ENCODE results near the gene GRK5.
A peak's percentile ranks its signal among the peaks of the same experiment; 100 is the strongest.

The GRK5 gene

GRCh38 chr10:119190954-119191785, 16.2 kb upstream of the GRK5 start:
- Histone ChIP-seq H4K8ac (ENCODE audit: low read depth, low read length) (no peak overlapping the region), H3K4me3 (ENCODE audit: low read depth, low read length) (no peak overlapping the region), H3K23ac (ENCODE audit: low read length) (no peak overlapping the region), H3K4me2 (ENCODE audit: low read length) (no peak overlapping the region), H3K79me2 (ENCODE audit: control insufficient read depth, insufficient read depth, low read length, poor library complexity) (no peaks in the 10 kb centered on the region), H2AFZ (ENCODE audit: insufficient read depth, low read length, poor library complexity) (no peak overlapping the region), H3K14ac (ENCODE audit: low read length) (no peak overlapping the region), H3K79me1 (ENCODE audit: low read length) (peaks cover 4% of the 10 kb centered on the region), H2AK5ac (ENCODE audit: low read length) (no peak overlapping the region), H3K9ac (ENCODE audit: low read length) (no peak overlapping the region), H3K4ac (ENCODE audit: low read depth, low read length) (no peak overlapping the region), H3K9me3 (ENCODE audit: insufficient read depth, low read depth, low read length) (no peaks in the 10 kb centered on the region), H4K91ac (ENCODE audit: low read depth, low read length) (no peak overlapping the region), H2BK5ac (ENCODE audit: low read depth, low read length, poor library complexity) (no peak overlapping the region), H3K4me1 (ENCODE audit: control insufficient read depth in 1 of 2, insufficient read depth in 2 of 2, low read length in 2 of 2) (peaks cover 7 to 9% of the 10 kb centered on the region in 2 experiments), H3K27me3 (ENCODE audit: insufficient read depth, low read length) (no peaks in the 10 kb centered on the region), H2BK120ac (ENCODE audit: insufficient read depth, low read length, poor library complexity) (no peak overlapping the region), H4K12ac (ENCODE audit: low read depth, low read length) (no peak overlapping the region), H3K18ac (ENCODE audit: low read length) (no peak overlapping the region), H2BK12ac (ENCODE audit: low read length) (no peak overlapping the region), H3K27ac (ENCODE audit: low read depth, low read length) (no peak overlapping the region), H3K36me3 (ENCODE audit: control insufficient read depth in 1 of 2, insufficient read depth in 2 of 2, low read length in 2 of 2) (no peaks in the 10 kb centered on the region)
- no peak for DNase-seq
- no CpG with 5 or more reads among the region's 5 CpGs for WGBS (ENCODE audit: extremely low coverage, insufficient coverage, insufficient read length)

- H2BK120ac ChIP-seq (ENCODE audit: insufficient read depth, low read length, poor library complexity): no peak overlapping the region
- no CpG with 5 or more reads among the region's 4 CpGs for WGBS (ENCODE audit: extremely low coverage, insufficient coverage, insufficient read length)
These were observed 15.5 kb upstream of the GRK5 start for GRCh38 chr10:119191881-119192280.

GRCh38 chr10:119197921-119198320, 9.4 kb upstream of the GRK5 start:
- no peak overlapping the region for H3K18ac ChIP-seq (ENCODE audit: low read length)
- H3K36me3 ChIP-seq (ENCODE audit: control insufficient read depth in 1 of 2, insufficient read depth in 2 of 2, low read length in 2 of 2): no peaks in the 10 kb centered on the region
- H2BK12ac ChIP-seq (ENCODE audit: low read length): no peak overlapping the region
- no peaks in the 10 kb centered on the region for H3K9me3 ChIP-seq (ENCODE audit: insufficient read depth, low read depth, low read length)
- no peak overlapping the region for H4K91ac ChIP-seq (ENCODE audit: low read depth, low read length)
- H3K4me2 ChIP-seq (ENCODE audit: low read length): no peak overlapping the region
- H3K4me1 ChIP-seq (ENCODE audit: control insufficient read depth in 1 of 2, insufficient read depth in 2 of 2, low read length in 2 of 2): no peaks in the 10 kb centered on the region
- no CpG with 5 or more reads among the region's 4 CpGs for WGBS (ENCODE audit: extremely low coverage, insufficient coverage, insufficient read length)
- H2AFZ ChIP-seq (ENCODE audit: insufficient read depth, low read length, poor library complexity): no peak overlapping the region
- no peaks in the 10 kb centered on the region for H3K79me1 ChIP-seq (ENCODE audit: low read length)
- H3K14ac ChIP-seq (ENCODE audit: low read length): no peak overlapping the region
- no peak overlapping the region for H4K8ac ChIP-seq (ENCODE audit: low read depth, low read length)
- DNase-seq: no peak
- H2BK120ac ChIP-seq (ENCODE audit: insufficient read depth, low read length, poor library complexity): no peak overlapping the region
- H2BK5ac ChIP-seq (ENCODE audit: low read depth, low read length, poor library complexity): no peak overlapping the region
- no peak overlapping the region for H2AK5ac ChIP-seq (ENCODE audit: low read length)
- no peak overlapping the region for H3K9ac ChIP-seq (ENCODE audit: low read length)
- no peak overlapping the region for H3K4me3 ChIP-seq (ENCODE audit: low read depth, low read length)
- no peak overlapping the region for H3K4ac ChIP-seq (ENCODE audit: low read depth, low read length)
- H4K12ac ChIP-seq (ENCODE audit: low read depth, low read length): no peak overlapping the region
- no peak overlapping the region for H3K27ac ChIP-seq (ENCODE audit: low read depth, low read length)
- no peaks in the 10 kb centered on the region for H3K27me3 ChIP-seq (ENCODE audit: insufficient read depth, low read length)
- no peak overlapping the region for H3K23ac ChIP-seq (ENCODE audit: low read length)
- H3K79me2 ChIP-seq (ENCODE audit: control insufficient read depth, insufficient read depth, low read length, poor library complexity): no peaks in the 10 kb centered on the region

More at GRCh38 chr10:119191881-119192280, 15.5 kb upstream of the GRK5 start:
- no peak overlapping the region for H4K91ac ChIP-seq (ENCODE audit: low read depth, low read length)
- peaks cover 7 to 9% of the 10 kb centered on the region in 2 experiments for H3K4me1 ChIP-seq (ENCODE audit: control insufficient read depth in 1 of 2, insufficient read depth in 2 of 2, low read length in 2 of 2)
- H4K8ac ChIP-seq (ENCODE audit: low read depth, low read length): no peak overlapping the region
- no peaks in the 10 kb centered on the region for H3K9me3 ChIP-seq (ENCODE audit: insufficient read depth, low read depth, low read length)
- no peak overlapping the region for H2AFZ ChIP-seq (ENCODE audit: insufficient read depth, low read length, poor library complexity)
- no peak overlapping the region for H3K18ac ChIP-seq (ENCODE audit: low read length)
- no peaks in the 10 kb centered on the region for H3K79me2 ChIP-seq (ENCODE audit: control insufficient read depth, insufficient read depth, low read length, poor library complexity)
- H3K4ac ChIP-seq (ENCODE audit: low read depth, low read length): no peak overlapping the region
- H4K12ac ChIP-seq (ENCODE audit: low read depth, low read length): no peak overlapping the region
- no peak overlapping the region for H3K27ac ChIP-seq (ENCODE audit: low read depth, low read length)
- H3K36me3 ChIP-seq (ENCODE audit: control insufficient read depth in 1 of 2, insufficient read depth in 2 of 2, low read length in 2 of 2): no peaks in the 10 kb centered on the region
- H3K14ac ChIP-seq (ENCODE audit: low read length): no peak overlapping the region
- no peak overlapping the region for H3K4me3 ChIP-seq (ENCODE audit: low read depth, low read length)
- H3K79me1 ChIP-seq (ENCODE audit: low read length): peaks cover 4% of the 10 kb centered on the region
- no peaks in the 10 kb centered on the region for H3K27me3 ChIP-seq (ENCODE audit: insufficient read depth, low read length)
- DNase-seq: peak; percentile 93
- H2BK12ac ChIP-seq (ENCODE audit: low read length): no peak overlapping the region
- no peak overlapping the region for H2BK5ac ChIP-seq (ENCODE audit: low read depth, low read length, poor library complexity)
- H2AK5ac ChIP-seq (ENCODE audit: low read length): no peak overlapping the region
- H3K23ac ChIP-seq (ENCODE audit: low read length): no peak overlapping the region
- no peak overlapping the region for H3K4me2 ChIP-seq (ENCODE audit: low read length)
- no peak overlapping the region for H3K9ac ChIP-seq (ENCODE audit: low read length)

- no peak overlapping the region for H4K8ac ChIP-seq (ENCODE audit: low read depth, low read length)
- WGBS (ENCODE audit: extremely low coverage, insufficient coverage, insufficient read length): no CpG with 5 or more reads among the region's 7 CpGs
- H3K9me3 ChIP-seq (ENCODE audit: insufficient read depth, low read depth, low read length): no peaks in the 10 kb centered on the region
- H3K27ac ChIP-seq (ENCODE audit: low read depth, low read length): no peak overlapping the region
- no peak overlapping the region for H3K18ac ChIP-seq (ENCODE audit: low read length)
- H4K91ac ChIP-seq (ENCODE audit: low read depth, low read length): no peak overlapping the region
- no peak overlapping the region for H3K14ac ChIP-seq (ENCODE audit: low read length)
- no peaks in the 10 kb centered on the region for H3K79me2 ChIP-seq (ENCODE audit: control insufficient read depth, insufficient read depth, low read length, poor library complexity)
- no peak for DNase-seq
- no peaks in the 10 kb centered on the region for H3K79me1 ChIP-seq (ENCODE audit: low read length)
- H2BK120ac ChIP-seq (ENCODE audit: insufficient read depth, low read length, poor library complexity): no peak overlapping the region
- H3K4me3 ChIP-seq (ENCODE audit: low read depth, low read length): no peak overlapping the region
- no peaks in the 10 kb centered on the region for H3K36me3 ChIP-seq (ENCODE audit: control insufficient read depth in 1 of 2, insufficient read depth in 2 of 2, low read length in 2 of 2)
- H2BK5ac ChIP-seq (ENCODE audit: low read depth, low read length, poor library complexity): no peak overlapping the region
- H3K23ac ChIP-seq (ENCODE audit: low read length): no peak overlapping the region
- H2AK5ac ChIP-seq (ENCODE audit: low read length): no peak overlapping the region
- H2AFZ ChIP-seq (ENCODE audit: insufficient read depth, low read length, poor library complexity): no peak overlapping the region
- H3K4ac ChIP-seq (ENCODE audit: low read depth, low read length): no peak overlapping the region
- no peaks in the 10 kb centered on the region for H3K4me1 ChIP-seq (ENCODE audit: control insufficient read depth in 1 of 2, insufficient read depth in 2 of 2, low read length in 2 of 2)
- H3K27me3 ChIP-seq (ENCODE audit: insufficient read depth, low read length): no peaks in the 10 kb centered on the region
- H3K4me2 ChIP-seq (ENCODE audit: low read length): no peak overlapping the region
- no peak overlapping the region for H3K9ac ChIP-seq (ENCODE audit: low read length)
- no peak overlapping the region for H2BK12ac ChIP-seq (ENCODE audit: low read length)
- H4K12ac ChIP-seq (ENCODE audit: low read depth, low read length): no peak overlapping the region
These were observed 8.9 kb upstream of the GRK5 start for GRCh38 chr10:119198438-119198837.
